GM18867 (cell line): Measurements from ENCODE around the gene UBE2L5.

ENCODE experiments used
- ATAC-seq: cut with Tn5 transposase; IDR thresholded peaks from one replicate; pipeline ENCODE4 v1.9.1; 2021; ENCODE audit warnings: mild to moderate bottlenecking, moderate library complexity; ENCODE audit not compliant: unreplicated experiment

Gene UBE2L5

GRCh38 chr13:30466841-30467252 is 44.6 kb downstream of the UBE2L5 start:
- ATAC-seq = no peak

GRCh38 chr13:30473675-30474074 is 51.4 kb downstream of the UBE2L5 start:
- no peak for ATAC-seq

GRCh38 chr13:30477346-30478195 is 55.3 kb downstream of the UBE2L5 start:
- peak; percentile 91 for ATAC-seq
